HG02885 (cell line): Measurements from ENCODE around the gene PPP4R4.
"Not testable (repeated sequence)": the region's sequence is repeated elsewhere in the genome, so short reads cannot be mapped to it uniquely, and the experiment has no call there.

Source experiments
- ATAC-seq: cut with Tn5 transposase; IDR thresholded peaks from one replicate; pipeline ENCODE4 v1.9.1; 2021; ENCODE audit warnings: mild to moderate bottlenecking; ENCODE audit not compliant: unreplicated experiment, poor library complexity

Gene PPP4R4

DNA sequence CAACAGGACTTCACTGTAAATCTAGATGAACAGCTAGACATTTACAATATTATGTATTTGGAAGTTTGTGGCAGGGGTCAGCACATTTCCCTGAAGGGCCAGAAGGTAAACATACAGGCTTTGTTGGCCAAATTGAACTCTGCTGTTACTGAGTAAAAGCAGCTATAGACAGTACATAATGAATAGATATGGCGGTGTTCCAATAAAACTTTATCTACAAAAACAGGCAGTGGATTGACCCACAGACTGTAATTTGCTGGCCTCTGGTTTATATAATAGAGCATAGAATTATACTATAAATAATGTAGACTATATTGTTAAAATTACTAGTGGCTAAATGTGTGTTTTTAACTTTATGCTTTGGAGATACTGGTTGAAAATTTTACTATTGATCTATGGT lies 93.2 kb downstream of the PPP4R4 start:
- no peak for ATAC-seq

DNA sequence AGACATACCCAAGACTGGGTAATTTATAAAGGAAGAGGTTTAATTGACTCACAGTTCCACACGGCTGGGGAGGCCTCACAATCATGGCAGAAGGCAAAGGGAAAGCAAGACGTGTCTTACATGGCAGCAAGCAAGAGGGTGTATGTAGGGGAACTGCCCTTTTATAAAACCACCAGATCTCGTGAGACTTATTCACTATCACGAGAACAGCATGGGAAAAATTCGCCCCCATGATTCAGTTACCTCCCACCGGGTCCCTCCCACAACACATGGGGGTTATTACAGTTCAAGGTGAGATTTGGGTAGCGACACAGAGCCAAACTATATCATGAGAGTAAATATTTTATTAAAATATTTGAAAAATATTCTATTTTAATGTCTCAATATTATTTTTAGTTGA lies 94.5 kb downstream of the PPP4R4 start:
- ATAC-seq: not testable (repeated sequence)

DNA sequence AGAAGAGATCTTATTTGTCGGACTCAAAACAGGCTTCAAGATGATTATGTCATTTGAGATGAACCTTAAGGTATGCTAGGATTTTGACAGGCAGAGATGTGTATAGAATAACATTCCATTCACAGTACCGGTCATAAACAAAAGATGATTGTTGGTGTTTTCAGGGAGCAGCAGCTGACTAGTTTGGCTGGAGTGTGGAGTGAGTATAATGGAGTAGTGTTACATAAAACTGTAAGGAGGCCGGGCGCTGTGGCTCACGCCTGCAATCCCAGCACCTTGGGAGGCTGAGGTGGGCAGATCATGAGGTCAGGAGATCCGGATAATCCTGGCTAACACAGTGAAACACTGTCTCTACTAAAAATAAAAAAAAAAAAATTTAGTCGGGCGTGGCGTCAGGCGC lies 95.0 kb downstream of the PPP4R4 start:
- no peak for ATAC-seq

DNA sequence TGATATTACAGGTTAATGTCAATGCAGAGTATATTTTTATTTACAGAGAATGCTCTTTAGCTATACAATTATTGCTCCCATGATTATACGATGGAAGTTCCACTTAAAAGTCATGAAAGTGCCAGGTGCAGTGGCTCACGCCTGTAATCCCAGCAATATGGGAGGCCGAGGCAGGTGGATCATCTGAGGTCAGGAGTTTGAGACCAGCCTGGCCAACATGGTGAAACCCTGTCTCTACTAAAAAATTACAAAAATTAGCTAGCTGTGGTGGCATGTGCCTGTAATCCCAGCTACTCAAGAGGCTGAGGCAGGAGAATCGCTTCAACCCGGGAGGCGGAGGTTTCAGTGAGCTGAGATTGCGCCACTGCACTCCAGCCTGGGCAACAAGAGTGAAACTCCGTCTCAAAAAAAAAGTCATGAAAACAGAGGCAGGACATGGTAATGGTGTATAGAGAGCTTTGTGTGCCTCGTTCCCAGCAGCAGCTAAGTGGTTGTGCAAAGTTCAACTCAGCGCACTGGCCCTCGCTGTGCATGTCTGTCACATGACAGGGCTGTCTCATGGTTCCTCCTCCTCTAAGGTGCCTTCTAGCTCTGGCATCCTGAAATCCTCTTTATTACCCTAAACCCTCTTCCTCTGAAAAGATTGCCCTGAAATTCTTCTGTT lies 102.9 kb downstream of the PPP4R4 start:
- not testable (repeated sequence) for ATAC-seq

DNA sequence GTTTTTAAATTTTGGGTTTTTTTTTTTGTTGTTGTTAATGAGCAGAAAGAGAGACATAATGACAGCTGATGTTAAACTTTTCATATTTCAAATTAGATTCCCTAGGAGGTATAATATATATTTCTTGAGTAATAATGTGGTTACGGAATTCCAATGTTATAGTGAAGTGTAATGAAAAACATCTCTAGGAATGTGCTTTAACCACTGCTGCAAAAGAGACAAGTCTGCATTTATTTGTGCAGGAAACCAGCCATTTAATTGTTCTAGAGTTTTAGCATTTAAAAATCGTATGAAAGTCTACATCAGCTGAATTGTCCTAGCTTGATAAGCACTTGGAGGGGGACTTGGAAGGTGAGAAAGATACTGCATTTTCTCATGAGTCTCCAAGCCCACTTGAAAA lies 104.6 kb downstream of the PPP4R4 start:
- ATAC-seq: no peak

DNA sequence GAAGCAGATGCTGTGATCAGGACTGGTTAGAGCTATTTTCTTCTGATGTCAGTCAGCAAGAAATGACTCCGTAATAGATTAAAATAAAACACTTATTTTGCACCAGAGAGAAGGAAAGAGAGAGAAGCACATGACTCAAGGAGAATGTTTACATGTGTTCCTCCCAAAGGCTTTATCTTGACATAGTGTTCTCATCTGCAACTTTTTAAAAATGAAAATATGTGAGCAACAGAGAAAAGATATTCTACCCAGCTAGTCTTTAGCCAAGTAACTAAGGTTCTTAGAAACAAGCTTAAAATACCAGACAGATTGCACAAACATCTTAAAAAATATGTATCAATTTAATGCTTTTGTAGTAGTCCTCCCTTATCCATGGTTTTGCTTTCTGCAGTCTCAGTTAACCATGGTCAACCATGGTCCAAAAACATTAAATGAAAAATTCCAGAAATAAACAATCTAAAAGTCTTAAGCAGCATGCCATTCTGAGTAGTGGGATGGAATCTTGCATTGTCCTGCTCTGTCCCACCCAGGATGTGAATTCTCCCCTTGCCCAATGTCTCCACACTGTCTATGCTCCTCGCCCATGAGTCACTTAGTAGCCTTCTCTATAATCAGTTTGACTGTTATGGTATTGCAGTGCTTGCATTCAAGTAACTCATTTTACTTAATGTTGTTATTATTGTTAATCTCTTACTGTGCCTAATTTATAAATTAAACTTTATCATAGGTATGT lies 109.0 kb downstream of the PPP4R4 start:
- ATAC-seq: no peak

DNA sequence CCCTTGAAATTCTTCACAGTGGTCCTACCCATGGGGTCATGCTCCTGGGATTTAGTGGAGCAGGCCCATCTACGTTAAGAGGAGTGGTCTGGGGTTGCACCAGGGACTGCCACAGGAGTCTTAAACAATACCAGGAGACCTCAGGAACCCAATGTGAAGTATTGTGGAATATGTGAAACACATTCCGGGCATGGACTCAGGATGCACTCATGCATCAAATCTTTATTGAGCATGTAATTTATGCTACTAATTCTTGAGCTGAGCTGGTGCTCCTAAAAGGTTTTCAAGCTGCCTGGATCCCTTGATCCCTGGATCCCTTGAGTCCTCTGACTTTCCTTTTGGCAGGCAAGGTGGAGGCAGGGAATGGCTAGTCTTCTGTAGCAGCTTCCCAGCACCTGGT lies 110.1 kb downstream of the PPP4R4 start:
- ATAC-seq: no peak

DNA sequence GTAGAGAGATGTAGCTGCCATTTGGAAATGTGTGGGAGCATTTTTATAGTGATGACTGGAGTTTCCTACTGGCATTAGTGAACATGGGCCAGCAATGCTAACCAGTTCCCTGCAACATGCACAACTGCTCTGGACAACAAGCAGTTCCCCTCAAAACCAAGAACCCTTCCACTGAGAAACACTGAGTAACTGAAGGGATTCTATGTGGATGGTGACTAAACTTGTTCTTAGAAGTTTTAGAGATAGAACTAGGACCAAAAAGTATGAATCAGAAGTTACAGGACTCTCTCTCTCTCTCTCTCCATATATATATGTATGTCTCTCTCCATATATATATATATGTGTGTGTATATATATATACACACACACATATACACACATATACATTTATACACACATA lies 111.0 kb downstream of the PPP4R4 start:
- no peak for ATAC-seq

DNA sequence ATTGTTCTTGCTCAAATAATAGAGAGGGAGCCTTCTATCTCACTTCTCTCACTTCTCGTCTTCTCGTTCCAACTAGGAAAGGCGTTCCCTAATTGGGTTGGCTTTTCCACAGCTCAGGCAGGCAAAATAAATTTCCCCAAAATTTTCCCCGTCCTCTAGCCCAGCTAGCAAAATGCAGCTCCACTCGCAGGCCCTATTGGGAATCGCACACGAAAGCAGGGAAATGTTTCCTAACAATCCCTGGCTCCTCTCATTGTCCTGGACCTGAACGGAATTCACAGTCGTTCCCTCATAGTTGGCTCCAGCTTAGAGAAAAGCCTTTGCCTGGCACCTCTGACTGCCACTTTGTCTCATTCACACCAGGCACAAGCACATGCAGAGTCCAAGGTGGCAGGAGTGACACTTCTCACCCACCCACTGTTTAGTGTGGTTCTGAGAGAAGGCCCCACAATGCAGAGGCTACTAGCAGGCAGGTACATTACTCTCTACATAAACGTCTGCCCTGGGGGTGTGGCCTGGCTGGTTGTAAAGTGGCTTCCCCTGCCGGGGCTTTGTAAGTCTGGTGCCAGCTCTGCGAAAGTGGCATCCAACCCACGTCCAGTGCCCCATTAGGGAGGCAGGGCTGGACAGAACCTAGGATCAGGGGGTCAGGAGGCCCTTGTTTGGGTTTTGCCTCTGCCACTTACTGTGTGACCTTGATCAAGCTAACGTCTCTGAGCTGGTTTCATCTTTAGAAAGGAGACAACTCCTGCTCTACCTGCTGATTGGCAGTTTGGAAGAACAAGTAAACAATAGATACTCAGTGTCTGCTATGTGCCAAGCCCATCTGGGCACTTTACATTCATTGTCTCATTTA lies 114.7 kb downstream of the PPP4R4 start:
- ATAC-seq: no peak

DNA sequence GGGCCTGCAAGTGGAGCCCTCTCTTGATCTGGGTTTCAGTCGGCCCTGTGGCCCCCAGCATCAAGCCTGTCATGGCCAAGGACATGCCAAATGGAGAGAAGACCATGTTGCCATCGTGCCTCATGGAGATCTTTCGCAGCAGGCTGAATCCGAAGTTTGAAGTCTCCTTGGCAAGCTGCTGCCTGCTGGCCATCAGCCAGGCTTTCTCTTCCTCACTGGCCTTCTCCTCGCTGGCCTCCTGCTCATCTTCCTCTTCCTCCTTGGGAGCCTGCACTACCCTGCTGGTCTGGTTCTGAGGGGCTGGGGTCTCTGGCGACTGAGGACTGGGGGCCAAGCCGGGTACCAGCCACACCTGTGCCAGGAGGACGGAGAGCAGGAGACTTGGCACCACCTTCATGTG lies 116.1 kb downstream of the PPP4R4 start:
- no peak for ATAC-seq

DNA sequence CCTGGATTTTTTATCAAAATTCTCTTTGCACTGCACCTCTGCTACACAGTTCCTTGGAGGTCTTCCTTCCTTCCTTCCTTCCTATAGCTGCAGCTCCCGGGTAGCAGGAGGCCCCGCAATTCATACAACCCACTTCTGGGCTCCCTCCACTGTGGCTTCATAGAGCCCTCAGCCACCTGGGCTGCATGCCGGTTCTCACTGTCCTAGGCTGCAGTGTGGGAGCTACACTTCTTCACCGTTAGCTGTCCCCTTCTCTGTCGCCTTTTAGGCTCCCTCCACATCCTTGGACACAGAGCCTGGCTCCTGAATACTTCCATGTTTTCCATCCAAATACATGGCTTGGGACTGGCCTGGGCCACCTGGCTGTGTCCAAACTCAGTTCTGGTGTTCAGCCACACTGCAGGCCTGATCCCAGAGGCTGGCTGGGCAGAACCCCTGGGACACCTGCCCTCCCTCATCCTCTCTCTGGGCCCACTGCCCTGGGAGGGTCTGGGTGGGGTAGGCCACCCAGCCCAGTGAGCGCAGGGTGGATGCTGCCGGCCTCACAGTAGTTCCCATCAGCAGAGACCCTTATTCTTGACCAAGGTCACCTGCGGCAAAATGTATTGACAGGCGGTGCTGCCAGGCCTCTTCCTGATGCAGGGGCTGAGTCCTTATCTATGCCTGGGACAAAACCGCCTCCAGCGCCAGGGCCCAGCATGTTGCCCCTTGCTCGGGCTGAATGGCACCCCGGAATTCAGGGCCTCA lies 117.2 kb downstream of the PPP4R4 start:
- ATAC-seq: no peak

DNA sequence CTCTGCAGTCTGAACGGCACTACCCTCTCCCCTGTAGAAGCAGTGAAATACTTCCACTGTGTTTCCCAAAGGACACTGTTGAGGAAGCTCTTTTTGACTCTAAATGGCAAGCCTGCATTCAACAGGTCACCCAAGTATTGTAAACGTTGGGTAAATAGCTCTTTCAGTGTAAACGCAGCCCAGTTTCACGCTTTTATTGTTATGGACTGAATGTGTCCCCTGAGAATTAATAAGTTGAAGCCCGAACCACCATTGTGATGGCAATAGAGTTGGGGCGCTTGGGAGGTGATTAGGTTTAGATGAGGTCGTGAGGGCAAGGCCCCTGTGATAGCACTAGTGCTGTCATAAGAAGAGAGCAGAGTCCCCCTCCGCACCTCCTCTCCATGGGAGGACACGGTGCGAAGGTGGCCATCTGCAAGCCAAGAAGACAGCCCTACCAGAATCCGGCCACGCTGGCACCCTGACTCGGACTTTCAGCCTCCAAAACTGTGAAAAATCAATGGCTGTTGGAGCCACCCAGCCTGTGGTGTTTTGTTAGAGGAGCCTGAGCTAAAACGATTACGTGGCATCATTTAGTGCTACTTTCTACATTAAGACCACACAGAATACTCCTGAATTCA lies 117.9 kb downstream of the PPP4R4 start:
- ATAC-seq: no peak

DNA sequence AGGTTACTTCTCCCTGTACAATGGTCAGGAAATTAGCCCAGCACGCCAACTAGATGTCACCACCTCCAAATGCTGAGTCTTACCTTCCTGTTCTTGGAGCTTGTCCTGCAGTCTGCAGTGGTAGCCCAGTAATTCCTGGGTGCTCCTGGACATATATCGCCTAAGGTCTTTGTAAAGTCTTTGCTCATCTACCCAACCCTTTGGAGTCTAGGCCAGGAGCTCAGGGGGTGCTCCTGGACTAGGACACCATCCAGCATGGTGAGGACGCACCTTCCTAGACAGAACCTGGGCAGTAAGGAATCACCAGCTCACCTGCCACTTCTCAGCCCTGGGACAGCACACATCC lies 118.4 kb downstream of the PPP4R4 start:
- ATAC-seq: no peak

DNA sequence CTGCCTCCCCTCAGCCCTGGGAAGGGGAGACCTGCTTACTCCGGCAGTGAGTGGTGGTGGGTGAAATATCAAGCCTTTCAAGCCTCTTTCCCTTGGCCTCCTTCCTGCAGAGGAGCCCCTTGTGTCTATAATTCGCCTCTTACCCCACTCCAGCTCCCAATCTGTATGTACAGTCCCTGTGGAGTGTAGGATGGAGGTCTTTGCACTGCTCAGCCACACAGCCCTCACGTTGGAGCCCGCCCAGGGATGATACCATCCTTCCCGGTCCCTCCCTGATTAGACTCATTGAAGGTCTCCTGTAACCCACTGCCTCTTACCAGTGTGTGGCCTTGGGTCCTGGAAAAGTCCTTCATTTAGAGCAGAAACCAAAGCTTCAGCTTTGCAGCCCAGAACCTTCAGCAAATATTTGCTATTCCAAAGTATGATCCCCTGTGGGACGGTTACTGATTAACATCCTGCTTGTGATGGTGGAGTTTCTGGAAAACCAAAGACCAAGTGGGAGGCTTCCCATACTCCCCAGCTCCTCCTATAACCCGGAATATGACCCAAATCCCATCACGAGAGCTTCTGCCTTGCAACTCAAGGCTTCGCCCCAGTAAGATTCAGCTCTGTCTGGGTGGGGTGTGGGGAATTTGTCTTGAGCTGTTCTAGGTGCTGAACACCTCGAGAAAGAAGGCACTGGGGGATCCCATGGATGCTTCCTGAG lies 118.9 kb downstream of the PPP4R4 start, which contains the start of gene SERPINA10:
SERPINA10 (minus strand) TSS at position 397 of the 706 bp plus-strand sequence. CDS start 2,675 bp downstream, outside the sequence.
- ATAC-seq: no peak

DNA sequence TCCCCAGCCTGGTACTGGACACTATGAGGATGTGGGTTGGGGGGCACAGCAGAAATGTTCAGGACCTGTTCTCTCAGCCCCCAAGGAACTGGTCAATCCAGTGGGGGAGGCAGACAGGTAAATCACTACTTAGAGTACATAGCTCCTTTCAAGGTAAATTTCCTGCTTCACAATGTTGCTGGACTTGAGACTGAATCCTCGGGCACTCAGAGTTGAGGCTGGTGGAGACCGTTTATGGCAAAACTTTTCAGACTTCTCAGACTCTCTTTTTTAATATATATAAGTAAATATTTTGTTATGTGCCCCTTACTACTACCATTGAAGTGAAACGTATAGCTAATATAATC lies 119.4 kb downstream of the PPP4R4 start:
- ATAC-seq: no peak

DNA sequence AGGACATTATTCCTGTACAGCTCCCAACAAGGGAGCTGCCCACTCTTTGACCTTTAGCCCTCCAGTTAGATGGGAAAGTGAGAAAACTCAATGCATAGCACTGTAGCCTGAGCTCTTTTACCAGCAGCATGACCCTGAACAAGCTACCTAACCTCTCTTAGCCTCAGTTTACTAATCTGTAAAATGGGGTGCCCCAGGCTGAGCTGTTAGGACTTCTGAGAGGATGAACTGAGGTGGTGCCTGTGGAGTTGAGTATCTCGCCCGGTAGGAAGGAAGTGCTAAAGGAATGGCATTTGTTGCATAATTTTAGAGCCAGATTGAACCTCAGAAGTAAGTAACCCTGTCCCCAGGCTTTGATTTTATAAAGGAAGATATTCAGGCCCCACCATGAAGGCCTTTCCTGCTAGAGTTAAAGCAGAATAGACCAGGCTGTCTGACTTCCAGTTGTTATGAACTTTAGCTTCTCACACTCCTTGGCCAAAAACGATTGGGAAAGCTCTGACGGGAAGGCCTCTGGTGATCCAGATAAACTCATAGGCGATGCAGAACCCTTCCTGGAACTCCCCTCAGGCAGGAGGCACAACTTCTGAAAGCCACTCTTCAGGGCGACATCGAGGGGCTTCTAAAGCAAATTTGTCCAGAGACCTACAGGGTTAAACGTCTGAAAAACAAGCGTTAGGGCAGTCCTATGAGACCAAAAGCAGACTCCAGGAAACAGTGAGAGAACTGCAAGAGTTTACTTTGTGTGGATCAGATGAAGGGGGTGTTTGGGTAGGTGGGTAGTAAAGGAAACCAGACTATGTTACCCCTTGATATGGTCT lies 121.4 kb downstream of the PPP4R4 start:
- no peak for ATAC-seq

DNA sequence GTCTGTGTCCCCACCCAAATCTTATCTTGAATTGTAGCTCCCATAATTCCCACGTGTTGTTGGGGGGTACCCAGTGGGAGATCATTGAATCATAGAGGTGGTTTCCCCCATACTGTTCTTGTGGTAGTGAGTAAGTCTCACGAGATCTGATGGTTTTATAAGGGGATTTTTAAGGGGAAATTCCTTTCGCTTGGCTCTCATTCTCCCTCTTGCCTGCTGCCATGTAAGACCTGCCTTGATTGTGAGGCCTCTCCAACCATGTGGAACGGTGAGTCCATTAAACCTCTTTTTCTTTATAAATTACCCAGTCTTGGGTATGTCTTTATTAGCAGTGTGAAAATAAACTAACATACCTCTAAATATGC lies 122.0 kb downstream of the PPP4R4 start:
- not testable (repeated sequence) for ATAC-seq

DNA sequence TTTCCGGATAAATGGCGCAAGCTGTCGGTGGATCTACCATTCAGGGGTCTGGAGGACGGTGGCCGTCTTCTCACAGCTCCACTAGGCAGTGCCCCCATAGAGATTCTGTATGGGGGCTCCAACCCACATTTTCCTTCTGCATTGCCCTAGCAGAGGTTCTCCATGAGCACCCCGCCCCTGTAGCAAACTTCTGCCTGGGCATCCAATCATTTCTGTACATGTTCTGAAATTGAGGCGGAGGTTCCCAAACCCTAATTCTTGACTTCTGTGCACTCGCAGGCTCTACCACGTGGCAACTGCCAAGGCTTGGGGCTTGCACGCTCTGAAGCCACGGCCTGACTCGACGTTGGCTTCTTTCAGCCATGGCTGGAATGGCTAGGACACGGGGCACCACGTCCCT lies 124.0 kb downstream of the PPP4R4 start:
- no peak for ATAC-seq

DNA sequence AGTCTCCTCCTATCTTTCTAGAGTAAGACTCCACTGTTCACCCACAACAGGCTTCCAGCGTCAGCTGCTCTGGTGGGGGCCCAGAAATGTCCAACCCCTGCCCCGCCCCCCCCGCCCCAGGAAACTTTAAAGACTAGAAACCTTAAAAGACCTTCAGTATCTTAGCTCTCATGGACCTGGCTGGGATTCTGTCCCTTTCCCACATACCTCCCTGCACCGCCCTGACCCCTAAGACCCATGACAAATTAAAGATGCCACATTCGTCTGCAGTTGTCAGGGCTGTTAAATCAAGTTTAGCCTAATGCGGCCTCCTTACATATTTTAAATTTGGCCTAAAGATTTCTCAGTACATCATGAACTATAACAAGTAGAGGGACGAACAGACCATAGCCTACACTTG lies 129.0 kb downstream of the PPP4R4 start:
- ATAC-seq: no peak
